ENCODE results near the gene SNRPD1.
"Not testable (repeated sequence)": the region's sequence is repeated elsewhere in the genome, so short reads cannot be mapped to it uniquely, and the experiment has no call there.

Gene SNRPD1

DNA sequence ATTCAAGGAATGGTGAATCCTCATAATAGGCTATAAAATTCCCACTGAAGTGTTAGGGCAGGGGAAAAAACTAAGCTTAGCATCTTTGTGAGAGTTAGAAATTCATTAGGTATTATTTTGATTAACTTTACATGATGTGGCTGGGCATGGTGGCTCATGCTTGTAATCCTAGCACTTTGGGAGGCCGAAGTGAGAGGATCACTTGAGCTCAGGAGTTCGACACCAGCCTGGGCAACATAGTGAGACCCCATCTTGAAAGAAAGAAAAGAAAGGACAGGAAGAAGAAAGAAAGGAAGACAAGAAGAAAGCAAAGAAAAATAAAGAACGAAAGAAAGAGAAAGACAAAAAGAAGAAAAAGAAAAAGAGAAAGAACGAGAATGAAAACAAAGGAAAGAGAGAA, 40.0 kb downstream of the SNRPD1 start:
- H3K4me1 ChIP-seq (ENCODE audit: insufficient read depth, low read length) = no peaks in the 10 kb centered on the region
- H3K36me3 ChIP-seq (ENCODE audit: insufficient read depth, low read length) = no peaks in the 10 kb centered on the region
- no peak overlapping the region for H3K4me3 ChIP-seq (ENCODE audit: low read depth in 1 of 2, low read length in 2 of 2)
- H3K27me3 ChIP-seq (ENCODE audit: control insufficient read depth in 1 of 2, insufficient read depth in 2 of 2, low read length in 2 of 2) = no peaks in the 10 kb centered on the region
- no peak overlapping the region for H3K27ac ChIP-seq (ENCODE audit: low read depth, low read length)
- no peak overlapping the region for H3K9ac ChIP-seq (ENCODE audit: low read length)
- no peaks in the 10 kb centered on the region for H3K9me3 ChIP-seq (ENCODE audit: low read length)

DNA sequence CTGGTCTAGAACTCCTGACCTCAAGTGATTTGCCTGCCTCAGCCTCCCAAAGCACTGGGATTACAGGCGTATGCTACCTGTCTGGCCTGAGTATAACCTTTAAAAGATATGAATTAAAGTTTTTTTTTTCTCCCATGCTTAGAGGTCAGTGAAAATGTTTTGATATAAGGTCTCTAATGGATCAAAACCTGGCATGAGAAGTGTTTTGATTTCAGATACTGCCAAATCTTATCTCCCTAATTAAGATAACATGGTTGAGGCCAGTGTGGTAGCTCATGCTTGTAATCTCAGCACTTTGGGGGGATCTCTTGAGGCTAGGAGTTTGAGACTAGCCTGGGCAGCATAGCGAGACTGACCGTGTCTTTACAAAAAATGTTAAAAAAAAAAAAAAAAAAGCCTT, 41.2 kb downstream of the SNRPD1 start:
- Histone ChIP-seq H3K27ac (ENCODE audit: low read depth, low read length) (no peak overlapping the region), H3K4me3 (ENCODE audit: low read depth in 1 of 2, low read length in 2 of 2) (no peak overlapping the region), H3K9ac (ENCODE audit: low read length) (no peak overlapping the region), H3K27me3 (ENCODE audit: control insufficient read depth in 1 of 2, insufficient read depth in 2 of 2, low read length in 2 of 2) (no peaks in the 10 kb centered on the region), H3K9me3 (ENCODE audit: low read length) (no peaks in the 10 kb centered on the region), H3K36me3 (ENCODE audit: insufficient read depth, low read length) (no peaks in the 10 kb centered on the region), H3K4me1 (ENCODE audit: insufficient read depth, low read length) (no peaks in the 10 kb centered on the region)

DNA sequence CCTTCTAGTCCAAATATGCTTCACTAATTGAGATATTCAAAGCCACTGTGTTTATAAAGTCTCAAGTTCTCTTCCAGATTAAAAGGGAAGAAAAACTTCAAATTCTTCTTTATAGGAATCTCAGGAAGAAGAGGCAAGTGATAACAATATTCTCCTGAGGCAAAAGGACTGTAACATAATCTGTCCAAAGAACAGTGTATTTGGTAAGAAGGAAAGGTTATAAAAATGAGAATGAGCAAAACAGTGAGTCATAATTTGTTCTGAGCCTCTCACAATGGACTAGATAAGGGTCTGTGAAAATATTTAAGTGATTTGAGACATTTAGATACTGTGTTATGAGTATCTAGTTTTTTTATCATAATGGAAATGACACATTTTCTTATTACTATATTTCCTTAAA, 44.3 kb downstream of the SNRPD1 start:
- Histone ChIP-seq H3K36me3 (ENCODE audit: insufficient read depth, low read length) (no peaks in the 10 kb centered on the region), H3K4me3 (ENCODE audit: low read depth in 1 of 2, low read length in 2 of 2) (no peak overlapping the region), H3K27ac (ENCODE audit: low read depth, low read length) (no peak overlapping the region), H3K4me1 (ENCODE audit: insufficient read depth, low read length) (no peaks in the 10 kb centered on the region), H3K27me3 (ENCODE audit: control insufficient read depth in 1 of 2, insufficient read depth in 2 of 2, low read length in 2 of 2) (no peaks in the 10 kb centered on the region), H3K9me3 (ENCODE audit: low read length) (no peaks in the 10 kb centered on the region), H3K9ac (ENCODE audit: low read length) (no peak overlapping the region)

DNA sequence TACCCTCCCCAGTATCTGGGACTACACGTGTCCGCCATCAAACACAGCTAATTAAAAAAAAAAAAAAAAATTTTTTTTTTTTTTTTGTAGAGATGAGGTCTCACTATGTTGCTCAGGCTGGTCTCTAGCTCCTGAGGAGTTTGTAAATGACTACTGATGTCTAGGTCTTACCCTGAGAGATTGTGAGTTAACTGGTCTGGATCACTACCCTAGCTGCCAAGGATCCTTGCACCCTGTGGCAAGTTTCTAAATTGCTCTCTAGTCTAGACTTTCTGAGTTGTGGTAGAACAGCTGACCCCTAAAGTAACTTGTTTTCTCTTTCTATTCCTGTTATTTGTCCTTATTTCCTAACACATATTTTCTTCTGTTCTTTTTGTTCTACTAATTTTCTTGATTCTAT, 48.0 kb downstream of the SNRPD1 start:
- Histone ChIP-seq H3K9ac (ENCODE audit: low read length) (no peak overlapping the region), H3K4me1 (ENCODE audit: insufficient read depth, low read length) (no peaks in the 10 kb centered on the region), H3K27ac (ENCODE audit: low read depth, low read length) (no peak overlapping the region), H3K4me3 (ENCODE audit: low read depth in 1 of 2, low read length in 2 of 2) (no peak overlapping the region), H3K36me3 (ENCODE audit: insufficient read depth, low read length) (no peaks in the 10 kb centered on the region), H3K27me3 (ENCODE audit: control insufficient read depth in 1 of 2, insufficient read depth in 2 of 2, low read length in 2 of 2) (no peaks in the 10 kb centered on the region), H3K9me3 (ENCODE audit: low read length) (no peaks in the 10 kb centered on the region)

DNA sequence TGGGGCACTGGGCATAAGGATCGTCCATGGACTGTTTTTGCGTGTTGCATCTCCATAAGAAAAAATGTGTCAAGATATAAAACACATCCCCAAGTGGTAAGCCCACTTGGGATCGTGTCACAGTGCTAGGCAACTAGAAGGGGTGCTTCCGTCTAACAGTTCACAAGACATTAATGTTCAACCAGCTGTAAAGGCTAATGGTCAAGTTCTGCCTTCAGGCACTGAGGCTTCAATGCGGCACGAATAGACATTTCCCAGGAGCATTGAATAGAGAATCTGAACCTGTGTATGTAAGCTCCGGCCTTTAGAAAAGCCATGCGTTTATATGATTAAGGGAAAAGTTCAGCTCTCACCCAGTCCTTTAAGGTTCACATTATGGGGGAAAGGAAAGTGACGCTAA, 50.5 kb downstream of the SNRPD1 start:
- no peaks in the 10 kb centered on the region for H3K9me3 ChIP-seq (ENCODE audit: low read length)
- no peak overlapping the region for H3K9ac ChIP-seq (ENCODE audit: low read length)
- H3K27ac ChIP-seq (ENCODE audit: low read depth, low read length) = no peak overlapping the region
- no peaks in the 10 kb centered on the region for H3K27me3 ChIP-seq (ENCODE audit: control insufficient read depth in 1 of 2, insufficient read depth in 2 of 2, low read length in 2 of 2)
- no peak overlapping the region for H3K4me3 ChIP-seq (ENCODE audit: low read depth in 1 of 2, low read length in 2 of 2)
- H3K4me1 ChIP-seq (ENCODE audit: insufficient read depth, low read length) = no peaks in the 10 kb centered on the region
- H3K36me3 ChIP-seq (ENCODE audit: insufficient read depth, low read length) = no peaks in the 10 kb centered on the region

DNA sequence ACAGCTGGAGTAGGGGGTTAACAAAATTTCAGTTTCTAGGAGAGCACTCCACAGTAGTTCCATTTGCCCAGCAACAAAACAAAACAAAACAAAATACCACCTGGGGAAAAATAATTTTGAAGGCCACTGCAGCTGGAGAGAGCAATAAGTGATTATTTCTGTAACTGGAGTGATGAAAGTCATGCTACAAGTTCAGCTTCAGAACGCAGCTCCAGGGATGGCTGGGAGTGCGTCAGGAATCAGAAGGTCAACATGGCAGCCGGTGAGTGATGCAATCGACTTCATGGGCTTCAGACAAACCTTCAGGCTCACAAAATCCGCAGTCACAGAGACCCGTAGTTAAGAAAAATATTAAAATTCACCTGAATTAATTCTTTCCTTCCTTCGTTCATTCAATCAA, 51.5 kb downstream of the SNRPD1 start:
- H3K4me3 ChIP-seq (ENCODE audit: low read depth in 1 of 2, low read length in 2 of 2) = no peak overlapping the region
- no peaks in the 10 kb centered on the region for H3K27me3 ChIP-seq (ENCODE audit: control insufficient read depth in 1 of 2, insufficient read depth in 2 of 2, low read length in 2 of 2)
- H3K4me1 ChIP-seq (ENCODE audit: insufficient read depth, low read length) = no peaks in the 10 kb centered on the region
- no peaks in the 10 kb centered on the region for H3K9me3 ChIP-seq (ENCODE audit: low read length)
- H3K36me3 ChIP-seq (ENCODE audit: insufficient read depth, low read length) = no peaks in the 10 kb centered on the region
- no peak overlapping the region for H3K27ac ChIP-seq (ENCODE audit: low read depth, low read length)
- H3K9ac ChIP-seq (ENCODE audit: low read length) = no peak overlapping the region

DNA sequence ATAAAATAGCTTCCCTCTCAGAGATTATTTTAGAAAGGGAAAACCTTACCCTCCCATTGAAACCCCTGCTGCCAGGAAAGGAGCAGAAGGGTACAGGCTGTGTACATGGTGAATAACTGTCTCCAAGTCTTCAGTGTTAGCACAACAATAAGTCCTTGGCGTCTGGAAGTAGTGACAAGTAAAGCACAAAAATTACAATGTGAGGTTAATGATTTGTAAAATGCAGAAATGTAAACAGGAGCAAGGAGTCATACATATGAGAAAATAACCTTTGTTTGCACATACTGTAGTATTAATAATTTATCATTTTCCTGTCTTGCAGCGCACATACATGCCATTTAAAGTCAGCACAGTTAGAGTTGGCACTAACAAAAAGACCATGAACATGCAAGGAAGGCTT, 52.0 kb downstream of the SNRPD1 start:
- Histone ChIP-seq H3K27ac (ENCODE audit: low read depth, low read length) (no peak overlapping the region), H3K9me3 (ENCODE audit: low read length) (no peaks in the 10 kb centered on the region), H3K4me1 (ENCODE audit: insufficient read depth, low read length) (no peaks in the 10 kb centered on the region), H3K9ac (ENCODE audit: low read length) (no peak overlapping the region), H3K4me3 (ENCODE audit: low read depth in 1 of 2, low read length in 2 of 2) (no peak overlapping the region), H3K36me3 (ENCODE audit: insufficient read depth, low read length) (no peaks in the 10 kb centered on the region), H3K27me3 (ENCODE audit: control insufficient read depth in 1 of 2, insufficient read depth in 2 of 2, low read length in 2 of 2) (no peaks in the 10 kb centered on the region)

DNA sequence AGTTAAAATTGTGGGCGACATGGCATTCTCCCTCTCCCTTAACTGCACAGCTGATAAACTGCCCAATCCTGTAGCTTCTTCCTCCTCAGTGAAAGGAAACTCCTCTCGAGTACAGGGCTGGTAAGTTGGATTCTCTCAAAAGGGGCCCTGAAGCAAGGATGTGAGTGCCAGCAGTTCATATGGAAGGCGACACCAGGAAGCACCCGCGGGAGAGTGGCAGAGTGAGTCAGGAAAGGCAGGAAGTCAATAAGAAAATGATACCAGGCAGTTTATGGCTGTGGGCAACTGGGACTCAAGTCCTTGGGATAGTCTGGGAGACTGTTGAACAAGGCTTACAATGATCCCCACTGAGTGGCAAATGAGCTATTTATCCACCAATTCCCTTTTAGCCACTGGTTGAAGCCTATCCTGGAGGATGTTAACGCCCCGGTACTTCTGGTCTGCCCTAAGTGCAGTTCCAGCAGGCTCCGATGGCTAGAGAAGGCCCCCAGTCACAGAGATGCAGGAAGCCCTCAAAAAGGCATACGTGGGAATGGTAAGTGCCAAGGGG, 57.7 kb downstream of the SNRPD1 start:
- no peaks in the 10 kb centered on the region for H3K27me3 ChIP-seq (ENCODE audit: control insufficient read depth in 1 of 2, insufficient read depth in 2 of 2, low read length in 2 of 2)
- no peak overlapping the region for H3K4me3 ChIP-seq (ENCODE audit: low read depth in 1 of 2, low read length in 2 of 2)
- H3K27ac ChIP-seq (ENCODE audit: low read depth, low read length) = no peak overlapping the region
- no peaks in the 10 kb centered on the region for H3K4me1 ChIP-seq (ENCODE audit: insufficient read depth, low read length)
- H3K9me3 ChIP-seq (ENCODE audit: low read length) = no peaks in the 10 kb centered on the region
- no peaks in the 10 kb centered on the region for H3K36me3 ChIP-seq (ENCODE audit: insufficient read depth, low read length)
- H3K9ac ChIP-seq (ENCODE audit: low read length) = no peak overlapping the region

DNA sequence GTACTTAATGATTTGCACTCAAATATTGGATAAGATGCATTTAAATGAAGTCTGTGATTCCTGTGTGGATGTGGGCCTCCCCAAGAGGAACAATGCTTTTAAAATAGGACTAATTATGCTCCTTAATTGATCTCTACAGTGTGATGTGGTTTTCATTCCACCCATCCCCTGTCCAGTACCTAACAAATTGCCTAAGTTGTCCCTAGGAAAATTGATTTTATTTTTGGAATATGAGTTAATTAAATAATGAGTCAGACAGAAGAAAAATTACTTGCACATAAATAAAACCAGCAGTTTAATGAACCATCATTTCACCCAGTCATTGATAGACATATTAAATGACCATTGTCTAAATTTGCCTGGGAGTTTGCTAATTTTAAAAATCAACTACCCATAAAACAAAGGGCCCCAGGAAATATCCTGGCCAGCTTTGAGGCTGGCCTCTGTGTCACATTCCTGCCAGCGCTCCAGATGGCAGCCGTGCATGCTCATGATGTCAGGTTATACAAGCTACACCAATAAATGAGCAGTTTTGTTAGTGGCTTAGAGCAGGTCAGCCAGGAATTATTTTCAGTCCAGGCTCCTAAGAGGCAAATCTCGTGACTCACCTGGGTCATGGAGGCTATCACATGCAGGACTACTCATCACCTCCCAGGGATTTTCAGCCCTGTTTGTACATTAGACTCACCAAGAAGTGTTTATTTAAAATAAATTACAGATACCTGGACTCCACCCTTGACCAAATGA, 60.6 kb downstream of the SNRPD1 start:
- no peak overlapping the region for H3K9ac ChIP-seq (ENCODE audit: low read length)
- H3K27ac ChIP-seq (ENCODE audit: low read depth, low read length) = no peak overlapping the region
- no peaks in the 10 kb centered on the region for H3K4me1 ChIP-seq (ENCODE audit: insufficient read depth, low read length)
- H3K9me3 ChIP-seq (ENCODE audit: low read length) = no peaks in the 10 kb centered on the region
- no peak overlapping the region for H3K4me3 ChIP-seq (ENCODE audit: low read depth in 1 of 2, low read length in 2 of 2)
- H3K36me3 ChIP-seq (ENCODE audit: insufficient read depth, low read length) = no peaks in the 10 kb centered on the region
- no peaks in the 10 kb centered on the region for H3K27me3 ChIP-seq (ENCODE audit: control insufficient read depth in 1 of 2, insufficient read depth in 2 of 2, low read length in 2 of 2)

DNA sequence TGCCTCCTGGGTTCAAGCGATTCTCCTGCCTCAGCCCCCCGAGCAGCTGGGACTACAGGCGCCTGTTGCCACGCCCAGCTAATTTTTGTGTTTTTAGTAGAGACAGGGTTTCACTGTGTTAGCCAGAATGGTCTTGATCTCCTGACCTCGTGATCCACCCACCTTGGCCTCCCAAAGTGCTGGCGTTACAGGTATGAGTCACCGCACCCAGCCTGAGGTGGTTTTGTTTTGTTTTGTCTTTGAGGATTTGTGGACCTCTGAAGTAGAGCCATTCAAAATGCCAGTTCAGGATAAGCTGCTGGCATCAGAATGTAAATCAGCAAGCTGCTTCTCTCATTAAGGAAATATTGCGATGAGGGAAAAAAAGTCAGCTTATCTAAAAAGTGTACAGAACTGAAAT, 63.2 kb downstream of the SNRPD1 start:
- H3K4me3 ChIP-seq (ENCODE audit: low read depth in 1 of 2, low read length in 2 of 2); H3K9ac ChIP-seq (ENCODE audit: low read length); H3K36me3 ChIP-seq (ENCODE audit: insufficient read depth, low read length); H3K4me1 ChIP-seq (ENCODE audit: insufficient read depth, low read length); H3K27ac ChIP-seq (ENCODE audit: low read depth, low read length); H3K27me3 ChIP-seq (ENCODE audit: control insufficient read depth in 1 of 2, insufficient read depth in 2 of 2, low read length in 2 of 2); H3K9me3 ChIP-seq (ENCODE audit: low read length): not testable (repeated sequence)

DNA sequence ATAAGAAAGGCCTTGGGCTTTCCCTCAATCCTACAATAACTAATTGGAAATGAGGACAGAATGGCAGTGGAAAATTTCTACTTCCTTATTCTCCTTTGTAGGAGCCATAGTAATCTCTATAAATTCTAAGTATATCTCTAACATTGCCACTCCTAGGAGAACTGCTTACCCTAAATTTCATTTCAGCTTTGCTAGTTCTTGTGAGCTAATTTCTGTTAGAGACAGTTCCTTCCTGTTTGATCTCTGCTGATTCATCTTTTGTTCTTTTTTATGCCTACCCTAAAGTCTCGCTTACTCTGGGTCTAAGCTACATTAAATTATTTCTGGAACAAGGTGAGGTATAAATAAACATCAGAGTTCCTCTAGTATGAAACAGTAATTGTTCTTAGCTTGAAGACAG, 66.7 kb downstream of the SNRPD1 start:
- Histone ChIP-seq H3K27ac (ENCODE audit: low read depth, low read length) (no peak overlapping the region), H3K36me3 (ENCODE audit: insufficient read depth, low read length) (no peaks in the 10 kb centered on the region), H3K9me3 (ENCODE audit: low read length) (no peaks in the 10 kb centered on the region), H3K27me3 (ENCODE audit: control insufficient read depth in 1 of 2, insufficient read depth in 2 of 2, low read length in 2 of 2) (no peaks in the 10 kb centered on the region), H3K9ac (ENCODE audit: low read length) (no peak overlapping the region), H3K4me1 (ENCODE audit: insufficient read depth, low read length) (no peaks in the 10 kb centered on the region), H3K4me3 (ENCODE audit: low read depth in 1 of 2, low read length in 2 of 2) (no peak overlapping the region)

DNA sequence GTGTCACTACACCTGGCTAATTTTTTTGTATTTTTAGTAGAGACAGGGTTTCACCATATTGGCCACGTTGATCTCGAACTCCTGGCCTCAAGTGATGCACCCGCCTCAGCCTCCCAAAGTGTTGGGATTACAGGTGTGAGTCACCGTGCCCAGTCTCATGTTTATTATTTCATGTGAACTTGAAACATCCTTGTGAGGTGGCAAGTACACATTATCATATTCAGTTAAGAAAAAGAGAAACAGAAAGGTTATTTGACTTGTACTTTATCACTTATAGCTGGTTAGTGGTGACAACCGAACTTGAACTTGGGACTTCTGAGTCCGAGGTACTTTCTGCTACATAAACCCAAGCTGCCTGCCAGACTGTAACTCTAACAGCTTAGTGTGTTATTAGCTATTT, 68.0 kb downstream of the SNRPD1 start:
- H3K9me3 ChIP-seq (ENCODE audit: low read length) = no peaks in the 10 kb centered on the region
- no peak overlapping the region for H3K9ac ChIP-seq (ENCODE audit: low read length)
- H3K4me3 ChIP-seq (ENCODE audit: low read depth in 1 of 2, low read length in 2 of 2) = no peak overlapping the region
- no peaks in the 10 kb centered on the region for H3K36me3 ChIP-seq (ENCODE audit: insufficient read depth, low read length)
- no peak overlapping the region for H3K27ac ChIP-seq (ENCODE audit: low read depth, low read length)
- H3K27me3 ChIP-seq (ENCODE audit: control insufficient read depth in 1 of 2, insufficient read depth in 2 of 2, low read length in 2 of 2) = no peaks in the 10 kb centered on the region
- no peaks in the 10 kb centered on the region for H3K4me1 ChIP-seq (ENCODE audit: insufficient read depth, low read length)

Data from muscle layer of colon (tissue), 2 donors.